Measurements from ENCODE around the gene FHL2. TPM values are rescaled to one million over a fixed set of nuclear protein-coding genes. Genes with fewer than 3 reads are reported as not detected.
A peak's percentile ranks its signal among the peaks of the same experiment; 100 is the strongest.

The FHL2 gene
- total and polyA plus RNA-seq, 2 of the 13 experiments (the other 11 are each of a cell fraction or from before 2014, with no cell fraction given), result 1.9 to 74.8 TPM

GRCh38 chr2:105328281-105329196 is 70.3 kb downstream of the FHL2 start (continued):
- peak; percentile 76 for TF ChIP-seq ZNF407 (CRISPR knock-in tag; IDR thresholded peaks at IDR 0.05; ENCODE audit: not compliant biosample characterization)
- TF ChIP-seq ZFYVE20 (CRISPR knock-in tag; IDR thresholded peaks at IDR 0.05; ENCODE audit: borderline replicate concordance, low read depth), result no peak
- no peak for TF ChIP-seq NFE2L2 (IDR thresholded peaks at IDR 0.05; ENCODE audit: low read length)
- TF ChIP-seq ZNF7 (CRISPR knock-in tag; IDR thresholded peaks at IDR 0.05), result no peak
- no peak for TF ChIP-seq HNRNPK (IDR thresholded peaks at IDR 0.05; ENCODE audit: low read depth, low read length, poor library complexity, severe bottlenecking)
- peak; percentile 77 for TF ChIP-seq ZSCAN21 (CRISPR knock-in tag; IDR thresholded peaks at IDR 0.05; ENCODE audit: borderline replicate concordance)
- TF ChIP-seq POLR2G (IDR thresholded peaks at IDR 0.05; ENCODE audit: low read depth, low read length), result 0 out of 2 replicates have a peak, but pooled peaks have one; percentile 46
- TF ChIP-seq SMAD3 (CRISPR knock-in tag; IDR thresholded peaks at IDR 0.05), result peak; percentile 50; the same call in 1 of the 2 replicates
- TF ChIP-seq LCORL (IDR thresholded peaks at IDR 0.05), result no peak
- TF ChIP-seq LCORL (CRISPR knock-in tag; IDR thresholded peaks at IDR 0.05), result peak; percentile 16; the same call in 1 of the 2 replicates
- TF ChIP-seq ZNF710 (CRISPR knock-in tag; IDR thresholded peaks at IDR 0.05; ENCODE audit: borderline replicate concordance), result 0 out of 2 replicates have a peak, but pooled peaks have one; percentile 27
- TF ChIP-seq ZNF24 (IDR thresholded peaks at IDR 0.05), result no peak
- TF ChIP-seq KLF16 (CRISPR knock-in tag; IDR thresholded peaks at IDR 0.05), result peak in 1 of 2 experiments; percentile 75; a peak in 2 of 4 replicates
- no peak for TF ChIP-seq KAT7 (CRISPR knock-in tag; IDR thresholded peaks at IDR 0.05; ENCODE audit: borderline replicate concordance)
- no peak for TF ChIP-seq CENPT (CRISPR knock-in tag; IDR thresholded peaks at IDR 0.05; ENCODE audit: low read depth)
- no peak; the same call in 1 of the 2 replicates for TF ChIP-seq ZNF614 (CRISPR knock-in tag; IDR thresholded peaks at IDR 0.05; ENCODE audit: borderline replicate concordance)
- TF ChIP-seq SATB2 (CRISPR knock-in tag; IDR thresholded peaks at IDR 0.05), result peak; percentile 76; the same call in 1 of the 2 replicates

Measured in HepG2 (cell line).